Keratinocyte (primary cell): ENCODE measurements around the gene C11orf71.

Experiments used
- CTCF ChIP-seq, 3 experiments: IDR thresholded peaks in 1 of 3; conservative IDR thresholded peaks in 1 of 3; optimal IDR thresholded peaks in 1 of 3; 2 replicates in 2 of 3; 3 replicates in 1 of 3; pipeline versions ENCODE3 to v1.5.1; 2011; ENCODE audit warnings: low read length in 3 of 3, mild to moderate bottlenecking in 3 of 3, moderate library complexity in 2 of 3, control low read depth in 1 of 3, inconsistent platforms in 1 of 3; ENCODE audit not compliant: insufficient read depth in 2 of 3; ENCODE audit errors: extremely low read depth in 1 of 3
- EZH2 ChIP-seq: IDR thresholded peaks from one replicate; pipeline ENCODE4 v1.6.1; 2012; ENCODE audit warnings: inconsistent platforms, mild to moderate bottlenecking, low read length, moderate library complexity

GRCh38 chr11:114375052-114375451, 25.3 kb downstream of the C11orf71 start:
- no peak for TF ChIP-seq CTCF (optimal IDR thresholded peaks at IDR 0.05 in 1 of 3, IDR thresholded peaks at IDR 0.05 in 1 of 3, conservative IDR thresholded peaks at IDR 0.05 in 1 of 3; ENCODE audit: extremely low read depth in 1 of 3, insufficient read depth in 2 of 3, low read length in 3 of 3)
- no peak for TF ChIP-seq EZH2
